GM12872 (cell line): ENCODE measurements around the gene TMEM92.

Source experiments
- CTCF ChIP-seq: IDR thresholded peaks from 3 replicates; pipeline ENCODE4 v1.5.1; 2011; ENCODE audit warnings: low read depth, mild to moderate bottlenecking, low read length, moderate library complexity; ENCODE audit not compliant: insufficient read depth

The TMEM92 gene

GRCh38 chr17:50329716-50330115 lies 55.5 kb downstream of the TMEM92 start:
- TF ChIP-seq CTCF: no peak

- TF ChIP-seq CTCF: no peak
These were observed 56.0 kb downstream of the TMEM92 start for GRCh38 chr17:50330151-50330775.
